ENCODE results near the gene DHX36. TPM values are rescaled to one million over a fixed set of nuclear protein-coding genes. Genes with fewer than 3 reads are reported as not detected.

DHX36 gene
- total and polyA plus RNA-seq, 9 donors, result 23.7 to 89.5 (median 57.0) TPM

- 97 to 98% (median 98%) methylated on average over 3 of the region's 3 CpGs for WGBS, 3 donors
- Histone ChIP-seq H3K27ac (no peak overlapping the region), H3K4me1 (ENCODE audit: insufficient read depth) (no peaks in the 10 kb centered on the region), H3K4me3 (no peak overlapping the region), H3K36me3 (no peaks in the 10 kb centered on the region), H3K27me3 (no peaks in the 10 kb centered on the region), H3K9me3 (no peaks in the 10 kb centered on the region)
- intact Hi-C loops (cut with DNase I), result no loop called here
- TF ChIP-seq EP300 (IDR thresholded peaks at IDR 0.05) (no peak), POLR2A (IDR thresholded peaks at IDR 0.05) (no peak), CTCF (IDR thresholded peaks at IDR 0.05) (no peak)
- no peak for DNase-seq
Measured at GRCh38 chr3:154304936-154305335, 19.4 kb downstream of the DHX36 start.

GRCh38 chr3:154304116-154304786, 20.0 kb downstream of the DHX36 start:
- DNase-seq, result no peak
- no peak overlapping the region for H3K27ac ChIP-seq
- H3K36me3 ChIP-seq, result no peaks in the 10 kb centered on the region
- H3K27me3 ChIP-seq, result no peaks in the 10 kb centered on the region
- H3K4me3 ChIP-seq, result no peak overlapping the region
- H3K4me1 ChIP-seq (ENCODE audit: insufficient read depth), result no peaks in the 10 kb centered on the region
- no peak for TF ChIP-seq EP300 (IDR thresholded peaks at IDR 0.05)
- TF ChIP-seq CTCF (IDR thresholded peaks at IDR 0.05), result no peak
- intact Hi-C loops (cut with DNase I), result no loop called here
- H3K9me3 ChIP-seq, result no peaks in the 10 kb centered on the region

- intact Hi-C loops (cut with DNase I), result no loop called here
- no peak for TF ChIP-seq POLR2A (IDR thresholded peaks at IDR 0.05)
- no peak for TF ChIP-seq CTCF (IDR thresholded peaks at IDR 0.05)
- TF ChIP-seq EP300 (IDR thresholded peaks at IDR 0.05), result no peak
- Histone ChIP-seq H3K4me3 (no peak overlapping the region), H3K27ac (no peak overlapping the region), H3K9me3 (no peaks in the 10 kb centered on the region), H3K4me1 (ENCODE audit: insufficient read depth) (no peaks in the 10 kb centered on the region), H3K27me3 (no peaks in the 10 kb centered on the region), H3K36me3 (no peaks in the 10 kb centered on the region)
- WGBS, 3 donors, result 79 to 86% (median 86%) methylated on average over 3 of the region's 3 CpGs
- DNase-seq, result no peak
Measured at GRCh38 chr3:154301561-154301960, 22.7 kb downstream of the DHX36 start.

- H3K27me3 ChIP-seq, result no peaks in the 10 kb centered on the region
- H3K4me1 ChIP-seq (ENCODE audit: insufficient read depth), result no peaks in the 10 kb centered on the region
- no peak for TF ChIP-seq CTCF (IDR thresholded peaks at IDR 0.05)
- TF ChIP-seq EP300 (IDR thresholded peaks at IDR 0.05), result no peak
- no peak for TF ChIP-seq POLR2A (IDR thresholded peaks at IDR 0.05)
- intact Hi-C loops (cut with DNase I), result no loop called here
- no peak overlapping the region for H3K4me3 ChIP-seq
- H3K9me3 ChIP-seq, result no peaks in the 10 kb centered on the region
- no peak overlapping the region for H3K27ac ChIP-seq
- no peaks in the 10 kb centered on the region for H3K36me3 ChIP-seq
- DNase-seq, result no peak
- WGBS, 3 donors, result 89 to 97% (median 93%) methylated on average over 2 of the region's 2 CpGs
Measured at GRCh38 chr3:154294016-154294415, 30.3 kb downstream of the DHX36 start.
